ENCODE measurements around the gene CEL.
A peak's percentile ranks its signal among the peaks of the same experiment; 100 is the strongest.
"Not testable (repeated sequence)": the region's sequence is repeated elsewhere in the genome, so short reads cannot be mapped to it uniquely, and the experiment has no call there.

Gene CEL

DNA sequence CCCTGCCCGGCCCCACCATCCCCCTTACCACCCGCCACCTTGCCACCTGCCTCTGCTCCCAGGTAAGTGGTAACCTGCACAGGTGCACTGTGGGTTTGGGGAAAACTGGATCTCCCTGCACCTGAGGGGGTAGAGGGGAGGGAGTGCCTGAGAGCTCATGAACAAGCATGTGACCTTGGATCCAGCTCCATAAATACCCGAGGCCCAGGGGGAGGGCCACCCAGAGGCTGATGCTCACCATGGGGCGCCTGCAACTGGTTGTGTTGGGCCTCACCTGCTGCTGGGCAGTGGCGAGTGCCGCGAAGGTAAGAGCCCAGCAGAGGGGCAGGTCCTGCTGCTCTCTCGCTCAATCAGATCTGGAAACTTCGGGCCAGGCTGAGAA, at the start of gene CEL:
CEL (plus strand) TSS at position 218 of the 382 bp plus-strand sequence; CDS start at position 240, 22 bp downstream.
- DNase-seq (ENCODE audit: low read depth in 2 of 2), result not testable (repeated sequence)

DNA sequence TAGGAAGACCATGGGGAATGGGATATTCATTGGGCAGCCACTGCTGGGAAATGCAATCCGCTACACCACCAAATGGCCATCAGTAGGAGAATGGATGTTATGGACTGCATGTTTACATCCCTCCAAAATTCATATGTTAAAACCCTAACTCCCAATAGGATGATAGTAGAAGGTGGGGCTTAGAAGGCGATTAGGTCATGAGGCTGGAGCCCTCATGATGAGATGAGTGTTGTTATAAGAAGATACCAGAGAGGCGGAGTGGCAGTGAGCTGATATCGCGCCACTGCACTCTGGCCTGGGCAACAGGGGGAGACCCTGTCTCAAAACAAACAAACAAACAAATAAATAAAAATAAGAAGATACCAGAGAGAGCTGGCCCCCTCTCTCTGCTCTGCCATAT, 47.1 kb upstream of the CEL start:
- no peak for DNase-seq (ENCODE audit: low read depth in 2 of 2)

DNA sequence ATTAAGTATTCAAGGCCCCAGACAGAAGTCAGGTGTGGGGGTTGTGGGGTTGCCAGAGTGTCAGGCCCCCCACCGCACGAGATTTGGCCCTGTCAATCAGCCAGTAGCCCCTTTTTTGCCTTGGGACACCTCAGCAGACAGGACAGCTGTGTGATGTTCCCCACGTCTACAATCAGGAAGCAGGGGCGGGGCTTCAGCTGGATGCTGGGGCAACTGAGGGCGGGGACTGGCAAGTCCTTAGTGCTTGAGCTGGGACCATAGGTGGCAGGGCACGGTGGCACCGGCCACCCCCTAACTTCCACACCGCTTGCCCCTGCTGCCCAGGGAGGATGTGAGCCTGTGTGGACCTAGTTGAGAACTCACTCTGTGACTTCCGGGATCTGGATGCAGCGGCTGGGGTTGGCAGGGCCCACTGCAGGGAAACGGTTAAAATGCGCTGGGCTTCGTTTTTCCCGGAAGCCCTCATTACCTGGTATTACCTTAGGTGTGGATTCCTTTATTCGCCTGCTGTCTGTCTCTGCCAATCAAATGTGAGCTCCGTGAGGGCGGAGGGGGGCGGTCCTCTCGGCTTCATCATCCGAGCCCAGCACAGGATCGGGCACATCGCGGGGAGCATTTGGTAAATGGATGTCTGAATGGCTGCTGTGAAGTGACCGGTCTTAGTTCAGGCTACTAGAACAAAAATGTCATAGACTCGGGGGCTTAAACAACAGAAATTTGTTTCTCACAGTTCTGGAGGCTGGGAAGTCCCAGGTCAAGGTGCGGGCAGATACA, 38.5 kb upstream of the CEL start:
- no peak for DNase-seq (ENCODE audit: low read depth in 2 of 2)

DNA sequence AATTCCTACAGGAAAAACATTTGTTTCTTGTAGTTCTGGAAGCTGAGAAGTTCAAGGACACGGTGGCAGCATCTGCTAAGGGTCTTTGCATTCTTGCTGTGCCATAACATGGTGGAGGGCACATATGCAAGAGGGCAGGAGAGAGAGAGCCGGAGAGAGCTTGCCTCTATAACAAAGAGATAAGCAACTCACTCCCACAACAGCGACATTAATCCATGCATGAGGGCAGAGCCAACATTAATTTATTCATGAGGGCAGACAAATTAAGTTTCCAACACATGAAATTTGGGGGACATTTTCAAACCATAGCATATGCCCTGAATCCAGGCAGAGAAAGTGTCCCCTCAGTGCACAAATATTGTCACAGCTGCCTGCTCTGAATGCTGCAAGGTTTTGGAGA, 35.4 kb upstream of the CEL start:
- no peak for DNase-seq (ENCODE audit: low read depth in 2 of 2)

GRCh38 chr9:133027134-133027533, 34.6 kb upstream of the CEL start:
- no peak for DNase-seq (ENCODE audit: low read depth in 2 of 2)

DNA sequence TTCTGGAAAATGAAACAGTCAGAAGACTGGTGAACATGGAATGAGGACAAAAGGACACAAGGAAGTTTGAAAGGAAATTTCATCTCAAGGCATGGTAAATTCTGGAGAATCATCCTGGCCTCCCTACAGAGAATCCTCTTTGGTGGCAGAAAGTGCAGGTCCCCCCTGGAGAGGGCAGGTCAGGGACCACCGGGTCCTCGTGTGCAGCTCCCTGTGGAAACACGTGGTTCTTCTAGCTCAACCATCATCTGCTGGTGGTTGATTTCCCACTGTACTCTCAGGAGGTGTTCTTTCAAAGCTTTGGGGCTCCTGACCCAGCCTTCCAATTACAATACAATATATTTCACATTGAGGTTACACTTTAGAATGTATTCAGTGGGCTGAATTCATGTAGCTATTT, 33.6 kb upstream of the CEL start:
- no peak for DNase-seq (ENCODE audit: low read depth in 2 of 2)

DNA sequence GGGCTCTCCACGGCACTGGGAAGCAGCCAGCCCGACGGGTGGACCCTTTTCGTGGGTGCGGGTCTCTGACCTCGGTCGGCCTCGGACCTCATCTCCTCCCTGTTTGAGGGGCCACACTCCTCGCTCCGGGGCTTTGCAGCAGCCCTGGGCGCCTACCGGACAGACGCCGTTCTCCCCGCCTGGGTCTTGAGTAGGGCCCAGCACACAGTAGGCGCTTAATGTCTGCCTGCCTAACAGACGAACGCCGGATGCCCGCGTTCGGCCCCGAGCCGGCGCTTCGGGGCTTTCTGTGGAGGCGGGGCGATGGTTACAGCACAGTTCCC, 31.8 kb upstream of the CEL start:
- no peak for DNase-seq (ENCODE audit: low read depth in 2 of 2)

DNA sequence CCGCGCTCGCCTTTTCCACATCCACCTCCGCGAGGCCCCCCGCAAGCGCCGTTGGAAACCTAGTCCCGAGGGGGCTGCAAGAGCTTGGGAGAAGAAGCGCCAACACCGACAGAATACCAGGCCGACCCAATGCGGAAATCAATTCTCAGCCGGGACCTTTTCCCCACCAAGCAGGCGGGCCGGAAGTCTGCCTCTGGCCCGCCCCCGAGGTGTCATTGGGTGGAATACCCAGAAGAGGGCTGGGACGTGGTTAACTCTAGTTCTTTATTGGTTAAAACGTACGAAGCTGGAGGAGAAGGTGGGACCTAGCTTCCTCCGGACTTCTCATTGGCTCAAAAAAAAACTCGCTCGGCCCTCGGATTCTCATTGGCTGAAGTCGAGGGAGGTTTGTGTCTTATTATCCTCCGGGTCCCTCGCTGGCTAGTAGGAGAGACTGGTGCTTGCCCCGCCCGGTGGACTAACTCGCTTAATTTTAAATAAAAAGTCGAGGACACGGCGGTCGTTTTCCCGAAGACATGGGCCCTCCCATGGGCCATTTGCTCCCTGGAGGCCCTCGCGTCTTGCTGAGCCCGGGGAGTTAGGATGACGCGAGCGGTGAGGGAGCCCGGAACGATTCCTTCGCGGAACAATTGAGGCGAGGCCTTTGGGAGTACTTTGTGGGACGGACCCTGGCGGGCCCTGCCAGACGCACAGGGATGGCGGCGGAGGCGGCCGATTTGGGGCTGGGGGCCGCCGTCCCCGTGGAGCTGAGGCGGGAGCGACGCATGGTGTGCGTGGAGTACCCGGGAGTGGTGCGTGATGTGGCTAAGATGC, 31.3 kb upstream of the CEL start, which contains the start of gene GTF3C5:
GTF3C5 (plus strand) TSS at position 681 of the 813 bp plus-strand sequence; CDS start at position 696, 15 bp downstream.
- peak; percentile 98 to 99 for DNase-seq (ENCODE audit: low read depth in 2 of 2)

DNA sequence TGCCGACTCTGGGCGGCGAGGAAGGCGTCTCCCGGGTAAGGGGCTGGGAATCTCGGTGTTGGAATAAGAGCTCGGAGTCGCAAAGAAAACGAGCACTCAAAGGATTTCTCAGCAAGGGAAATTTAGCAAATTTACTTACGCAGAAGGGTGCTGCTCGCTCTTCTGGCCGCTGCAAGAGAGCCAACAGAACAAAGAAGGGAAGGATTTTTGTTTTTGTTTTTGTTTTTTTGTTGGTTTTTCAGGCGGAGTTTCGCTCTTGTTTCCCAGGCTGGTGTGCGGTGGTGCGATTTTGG, 30.7 kb upstream of the CEL start:
- no peak for DNase-seq (ENCODE audit: low read depth in 2 of 2)

DNA sequence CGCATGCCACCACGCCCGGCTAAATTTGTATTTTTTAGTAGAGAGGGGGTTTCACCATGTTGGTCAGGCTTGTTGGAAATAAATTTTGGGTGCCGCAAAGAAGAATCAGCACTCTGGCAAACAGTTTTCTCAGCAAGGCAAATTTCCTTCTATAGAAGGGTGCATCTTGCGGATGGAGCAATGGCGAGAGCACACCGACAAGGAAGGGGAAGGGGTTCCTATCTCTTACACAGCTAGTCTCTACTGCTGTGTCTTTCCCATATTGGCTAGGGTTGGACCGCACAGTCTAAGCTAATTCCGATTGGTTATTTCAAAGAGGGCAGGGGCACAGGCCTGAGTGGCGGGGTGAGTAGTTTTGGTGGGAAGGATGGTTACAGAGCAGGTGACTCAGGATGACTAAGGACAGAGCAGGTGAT, 30.3 kb upstream of the CEL start:
- DNase-seq (ENCODE audit: low read depth in 2 of 2), result no peak

- DNase-seq (ENCODE audit: low read depth in 2 of 2), result no peak
Measured at GRCh38 chr9:133032171-133032570, 29.6 kb upstream of the CEL start.

- DNase-seq (ENCODE audit: low read depth in 2 of 2), result no peak
Measured at GRCh38 chr9:133035669-133036068, 26.1 kb upstream of the CEL start.

DNA sequence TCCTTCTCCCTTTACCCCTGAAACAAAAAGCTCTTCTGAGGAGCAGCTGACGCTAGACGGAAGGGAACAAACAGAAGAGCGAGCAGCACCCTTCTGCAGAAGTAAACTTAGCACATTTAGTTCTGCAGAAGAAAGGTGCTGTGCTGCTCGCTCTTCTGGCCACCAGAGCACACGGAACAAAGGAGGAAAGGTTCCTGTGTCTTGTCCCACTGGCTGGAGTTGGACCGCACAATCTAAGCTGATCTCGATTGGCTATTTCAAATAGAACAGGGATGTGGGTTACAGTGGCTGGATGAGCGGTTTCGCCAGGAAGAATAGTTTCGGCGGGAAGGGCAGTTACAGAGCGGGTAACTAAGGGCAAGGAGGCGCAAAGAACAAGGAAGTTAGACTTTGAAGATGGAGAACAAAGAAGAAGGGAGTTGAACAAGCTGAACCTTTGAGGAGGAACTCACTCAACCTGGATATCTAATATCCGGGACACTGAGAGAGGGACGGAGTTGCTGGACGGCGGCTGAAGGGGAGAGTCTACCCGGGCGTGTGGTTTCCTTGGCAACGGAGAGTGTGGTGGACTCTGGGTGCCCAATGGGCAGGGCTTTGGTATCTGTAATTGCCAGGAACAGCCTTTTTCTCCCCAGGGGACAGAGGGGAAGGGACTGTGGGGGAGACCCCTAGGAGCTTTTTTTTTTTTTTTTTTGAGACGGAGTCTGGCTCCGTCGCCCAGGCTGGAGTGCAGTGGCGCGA, 23.8 kb upstream of the CEL start:
- no peak for DNase-seq (ENCODE audit: low read depth in 2 of 2)

GRCh38 chr9:133040892-133041479, 20.8 kb upstream of the CEL start:
- not testable (repeated sequence) for DNase-seq (ENCODE audit: low read depth in 2 of 2)

DNA sequence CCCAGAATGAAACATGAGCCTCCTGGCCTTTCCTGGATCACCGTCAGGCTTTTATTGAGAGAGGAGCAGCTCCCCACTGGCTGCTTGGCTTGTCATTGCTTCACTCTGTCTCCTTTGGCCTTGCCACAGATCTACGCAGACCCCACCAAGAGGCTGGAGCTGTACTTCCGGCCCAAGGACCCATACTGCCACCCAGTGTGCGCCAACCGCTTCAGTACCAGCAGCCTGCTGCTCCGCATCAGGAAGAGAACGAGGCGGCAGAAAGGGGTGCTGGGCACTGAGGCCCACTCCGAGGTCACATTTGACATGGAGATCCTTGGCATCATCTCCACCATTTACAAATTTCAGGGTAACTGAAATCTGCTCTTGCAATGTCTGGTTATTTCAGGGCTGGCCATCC, 19.8 kb upstream of the CEL start:
- DNase-seq (ENCODE audit: low read depth in 2 of 2), result no peak

GRCh38 chr9:133042676-133043075, 19.1 kb upstream of the CEL start:
- DNase-seq (ENCODE audit: low read depth in 2 of 2), result no peak

DNA sequence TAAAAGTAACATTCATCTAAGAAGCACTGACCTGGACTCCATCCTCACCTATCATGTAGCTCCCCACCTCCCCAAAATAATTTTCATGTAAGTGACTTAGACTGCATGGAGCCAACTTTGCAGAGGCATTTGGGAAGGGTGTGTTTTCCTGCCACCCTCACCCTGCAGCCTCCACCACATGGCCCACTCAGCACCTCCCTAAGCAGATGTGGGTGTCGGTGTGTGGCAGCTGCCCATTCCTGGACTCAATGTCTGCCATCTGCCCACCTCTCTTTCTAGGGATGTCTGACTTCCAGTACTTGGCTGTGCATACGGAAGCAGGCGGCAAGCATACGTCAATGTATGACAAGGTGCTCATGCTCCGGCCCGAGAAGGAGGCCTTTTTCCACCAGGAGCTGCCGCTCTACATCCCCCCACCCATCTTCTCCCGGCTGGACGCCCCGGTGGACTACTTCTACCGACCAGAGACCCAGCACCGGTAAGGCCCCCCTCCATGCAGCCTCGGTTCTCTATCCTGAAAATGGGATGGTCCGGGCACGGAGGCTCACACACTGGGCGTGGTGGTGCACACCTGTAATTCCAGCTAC, 18.2 kb upstream of the CEL start:
- DNase-seq (ENCODE audit: low read depth in 2 of 2), result no peak

DNA sequence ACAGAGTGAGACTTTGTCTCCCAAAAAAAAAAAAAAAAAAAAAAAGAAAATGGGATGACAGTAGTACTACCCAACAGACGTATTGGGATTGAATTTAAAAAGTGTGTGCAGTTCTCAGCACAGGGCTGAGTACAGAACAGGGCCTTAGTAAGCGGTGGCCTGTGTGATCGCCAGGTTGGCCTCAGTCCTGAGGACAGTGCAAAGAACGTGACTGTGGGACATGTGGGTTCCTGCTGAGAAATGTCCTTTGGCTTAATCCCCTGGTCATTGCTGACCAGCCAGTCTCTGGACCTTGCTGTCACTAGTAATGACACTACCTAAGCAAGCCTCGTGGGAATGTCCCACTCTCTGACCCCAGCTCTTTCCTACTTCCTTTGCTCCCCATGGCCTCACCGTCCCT, 17.7 kb upstream of the CEL start:
- no peak for DNase-seq (ENCODE audit: low read depth in 2 of 2)

GRCh38 chr9:133044661-133045060, 17.1 kb upstream of the CEL start:
- DNase-seq (ENCODE audit: low read depth in 2 of 2), result no peak

- no peak for DNase-seq (ENCODE audit: low read depth in 2 of 2)
Measured at GRCh38 chr9:133045132-133045531, 16.6 kb upstream of the CEL start.

DNA sequence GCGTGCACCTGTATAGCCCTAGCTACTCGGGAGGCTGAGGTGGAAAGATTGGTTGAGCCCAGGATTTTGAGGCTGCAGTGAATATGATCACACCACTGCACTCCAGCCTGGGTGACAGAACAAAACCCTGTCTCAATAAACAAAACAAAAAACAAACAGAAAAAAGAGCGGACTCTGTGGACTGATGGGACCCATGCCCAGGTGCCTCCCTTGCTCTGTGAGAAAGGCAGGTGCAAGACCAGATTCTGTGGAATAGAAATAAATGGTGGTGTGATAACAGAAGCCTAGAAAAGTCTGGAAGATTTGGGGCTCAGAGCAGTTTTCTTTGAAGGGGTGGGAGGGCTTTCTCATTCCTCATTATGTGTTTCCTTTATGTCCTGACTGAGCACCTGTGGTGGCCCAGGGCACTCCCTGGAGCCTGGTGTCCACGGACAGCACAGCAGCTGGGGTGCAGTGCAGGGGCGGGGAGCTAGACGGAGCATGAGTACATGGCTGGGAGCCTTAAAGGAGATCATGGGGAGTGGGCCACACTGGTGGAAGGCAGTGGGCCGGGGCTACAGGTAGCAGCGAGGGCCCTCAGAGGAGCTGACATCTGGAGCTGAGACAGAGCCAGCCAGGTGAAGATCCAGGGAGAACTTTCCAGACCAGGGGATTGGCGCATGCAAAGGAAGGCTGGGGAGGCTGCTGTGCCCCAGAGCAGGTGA, 15.4 kb upstream of the CEL start:
- DNase-seq (ENCODE audit: low read depth in 2 of 2), result no peak
